Lung (tissue), 12 donors: ENCODE measurements around the gene GULP1. TPM values are rescaled to one million over a fixed set of nuclear protein-coding genes. Genes with fewer than 3 reads are reported as not detected.

Source experiments
- ATAC-seq: fragments of 200-7000 bp; cut with Tn5 transposase; one replicate; pipeline ENCODE4 v1.9.1; 2020; ENCODE audit warnings: moderate number of reproducible peaks; ENCODE audit not compliant: insufficient read depth, low FRiP score
- DNase-seq, 3 donors: peaks; one replicate each; pipeline ENCODE4 v3.0.0-alpha.2; 2013 to 2017
- H3K27ac ChIP-seq, 2 donors: one replicate each; pipeline ENCODE4 v1.5.1; 2013; ENCODE audit warnings: mild to moderate bottlenecking in 2 of 2, moderate library complexity in 2 of 2, control low read depth in 1 of 2, inconsistent platforms in 1 of 2, low read depth in 1 of 2, low read length in 1 of 2
- H3K27me3 ChIP-seq, 3 donors: one replicate each; pipeline ENCODE4 v1.5.1; 2013; ENCODE audit warnings: low read length in 2 of 3; ENCODE audit not compliant: control insufficient read depth in 3 of 3, insufficient read depth in 3 of 3
- H3K36me3 ChIP-seq, 4 donors: one replicate each; pipeline ENCODE4 v1.5.1; 2013; ENCODE audit warnings: low read length in 4 of 4, mild to moderate bottlenecking in 1 of 4, moderate library complexity in 1 of 4; ENCODE audit not compliant: control insufficient read depth in 4 of 4, insufficient read depth in 4 of 4
- H3K4me1 ChIP-seq, 5 donors: one replicate each; pipeline ENCODE4 v1.5.1; 2013; ENCODE audit warnings: low read length in 5 of 5, mild to moderate bottlenecking in 2 of 5, moderate library complexity in 1 of 5; ENCODE audit not compliant: control insufficient read depth in 5 of 5, insufficient read depth in 5 of 5
- H3K4me3 ChIP-seq: one replicate; pipeline ENCODE4 v1.5.1; 2013; ENCODE audit warnings: mild to moderate bottlenecking, control low read depth, moderate library complexity
- H3K9ac ChIP-seq, 2 donors: one replicate each; pipeline ENCODE4 v1.5.1; 2013; ENCODE audit warnings: low read length in 2 of 2, control low read depth in 1 of 2; ENCODE audit not compliant: insufficient read depth in 1 of 2
- H3K9me3 ChIP-seq, 4 donors: one replicate each; pipeline ENCODE4 v1.5.1; 2013; ENCODE audit warnings: low read length in 3 of 4, mild to moderate bottlenecking in 1 of 4, moderate library complexity in 1 of 4; ENCODE audit not compliant: control insufficient read depth in 4 of 4, insufficient read depth in 3 of 4
- WGBS, 2 donors: extraction: QIAGEN DNeasy Blood & Tissue Kit; methylation state at CpG; one replicate each; pipeline ENCODE4 v1.1.7; 2013; 5-methylcytosine and 5-hydroxymethylcytosine counted together
- polyA plus RNA-seq, 2 donors: library from polyadenylated mRNA; stranded (reverse); fragments of 200-250 nt; gene quantifications; one replicate each; pipeline ENCODE4 v1.2.1, GENCODE V29; 2013
- total RNA-seq, 2 donors: library from RNA; depleted of rRNA in 1 of 2; stranded (reverse); fragments of >200 nt in 1 of 2; gene quantifications; one replicate each; pipeline ENCODE4 v1.2.1, GENCODE V29; 2014 to 2021
- TF ChIP-seq, protein P1 (sequence below): IDR thresholded peaks from 2 replicates; pipeline ENCODE4 v1.5.1; 2012; ENCODE audit warnings: mild to moderate bottlenecking; ENCODE audit errors: control extremely low read depth, extremely low read depth
- donor health status: control.
- donor health status: control.
- donor health status: Bipolar disorder and iron deficiency.
- donor health status: healthy.
- donor health status: DM: yes; HTN: yes; CAD: no.

The GULP1 gene
- total and polyA plus RNA-seq, 4 donors: 9.1 to 86.7 (median 20.1) TPM

DNA sequence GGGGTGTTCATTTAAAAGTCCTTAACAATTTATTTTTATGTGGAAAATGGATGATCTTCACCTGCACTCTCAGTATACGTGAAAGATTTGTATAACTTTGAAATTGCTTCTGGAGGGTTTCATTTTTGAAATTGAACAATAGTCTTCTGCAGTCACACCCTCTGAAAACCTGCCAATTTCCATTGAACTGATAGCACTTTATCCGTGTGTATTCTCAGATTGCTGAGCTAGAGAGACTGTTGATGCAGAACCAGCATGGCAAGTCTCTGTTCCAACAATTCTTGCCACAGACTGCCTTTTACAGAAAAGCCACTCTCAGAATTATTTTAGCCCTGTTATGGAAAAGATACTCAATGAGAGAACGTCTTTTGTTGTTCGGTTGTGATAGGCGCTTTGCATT lies 6.6 kb upstream of the GULP1 start:
- ATAC-seq (no peak), DNase-seq (no peak)
- Histone ChIP-seq H3K9ac (no peak overlapping the region), H3K27ac (no peak overlapping the region), H3K9me3 (no peaks in the 10 kb centered on the region), H3K36me3 (no peaks in the 10 kb centered on the region), H3K4me1 (no peaks in the 10 kb centered on the region), H3K27me3 (no peaks in the 10 kb centered on the region), H3K4me3 (no peak overlapping the region)
- 67 to 82% methylated on average over 5 of the region's 5 CpGs for WGBS, 2 donors
- TF ChIP-seq, protein P1, sequence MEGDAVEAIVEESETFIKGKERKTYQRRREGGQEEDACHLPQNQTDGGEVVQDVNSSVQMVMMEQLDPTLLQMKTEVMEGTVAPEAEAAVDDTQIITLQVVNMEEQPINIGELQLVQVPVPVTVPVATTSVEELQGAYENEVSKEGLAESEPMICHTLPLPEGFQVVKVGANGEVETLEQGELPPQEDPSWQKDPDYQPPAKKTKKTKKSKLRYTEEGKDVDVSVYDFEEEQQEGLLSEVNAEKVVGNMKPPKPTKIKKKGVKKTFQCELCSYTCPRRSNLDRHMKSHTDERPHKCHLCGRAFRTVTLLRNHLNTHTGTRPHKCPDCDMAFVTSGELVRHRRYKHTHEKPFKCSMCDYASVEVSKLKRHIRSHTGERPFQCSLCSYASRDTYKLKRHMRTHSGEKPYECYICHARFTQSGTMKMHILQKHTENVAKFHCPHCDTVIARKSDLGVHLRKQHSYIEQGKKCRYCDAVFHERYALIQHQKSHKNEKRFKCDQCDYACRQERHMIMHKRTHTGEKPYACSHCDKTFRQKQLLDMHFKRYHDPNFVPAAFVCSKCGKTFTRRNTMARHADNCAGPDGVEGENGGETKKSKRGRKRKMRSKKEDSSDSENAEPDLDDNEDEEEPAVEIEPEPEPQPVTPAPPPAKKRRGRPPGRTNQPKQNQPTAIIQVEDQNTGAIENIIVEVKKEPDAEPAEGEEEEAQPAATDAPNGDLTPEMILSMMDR: no peak

DNA sequence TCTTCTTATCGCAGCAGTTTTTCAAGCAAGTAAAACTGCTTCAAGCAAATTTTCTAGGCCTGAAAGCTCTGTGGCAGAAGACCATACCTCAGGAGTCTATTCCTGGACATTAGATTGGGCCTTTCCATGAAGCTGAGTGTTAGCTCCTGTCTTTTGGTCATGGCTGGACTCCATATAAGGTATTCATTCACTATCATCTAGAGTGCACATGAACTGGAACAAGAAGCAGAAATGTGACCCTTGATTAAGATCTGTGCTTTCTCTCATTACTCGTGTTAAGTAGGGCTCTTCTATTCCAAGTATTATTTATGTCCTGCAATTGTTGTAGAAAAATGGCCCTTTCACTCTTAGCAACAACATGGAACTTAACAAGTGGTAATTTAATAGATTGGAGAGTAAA lies 5.9 kb upstream of the GULP1 start:
- TF ChIP-seq, protein P1: no peak
- H3K9ac ChIP-seq: no peak overlapping the region
- no peaks in the 10 kb centered on the region for H3K9me3 ChIP-seq
- 70 to 71% methylated on average over 2 of the region's 2 CpGs for WGBS, 2 donors
- H3K36me3 ChIP-seq: no peaks in the 10 kb centered on the region
- ATAC-seq: no peak
- no peaks in the 10 kb centered on the region for H3K27me3 ChIP-seq
- H3K27ac ChIP-seq: no peak overlapping the region
- no peak overlapping the region for H3K4me3 ChIP-seq
- DNase-seq: no peak
- peaks cover 0 to 6% (median 4%) of the 10 kb centered on the region in 5 donors for H3K4me1 ChIP-seq

DNA sequence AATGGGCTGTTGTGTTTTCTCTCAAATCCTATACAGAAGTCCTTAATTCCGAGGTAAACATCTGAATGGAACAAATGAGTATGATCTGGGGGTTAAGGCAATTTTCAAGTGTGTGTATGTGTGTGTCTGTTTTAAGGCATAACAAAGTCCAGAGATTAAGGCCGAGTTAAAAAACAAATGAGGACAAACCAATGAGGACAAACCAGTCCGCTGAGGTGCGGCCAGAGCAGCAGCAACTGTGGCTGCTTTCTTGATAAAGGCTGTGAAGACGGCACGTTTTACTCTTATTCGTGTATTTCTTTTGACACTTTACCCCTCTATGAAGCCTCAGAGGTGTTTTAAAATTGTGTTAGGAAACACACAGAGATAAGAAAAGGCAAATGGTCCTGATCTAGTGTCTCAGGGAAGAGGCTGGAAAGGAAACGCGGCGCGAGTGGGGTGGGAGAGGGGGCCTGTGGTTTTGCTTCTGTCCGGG lies 495 bp upstream of the GULP1 start:
- ATAC-seq (no peak), DNase-seq (peak; percentile 59 to 85 (median 78))
- H3K4me3 ChIP-seq: peak overlapping the region; percentile 59
- H3K27me3 ChIP-seq: no peaks in the 10 kb centered on the region
- TF ChIP-seq, protein P1: no peak
- H3K9me3 ChIP-seq: no peaks in the 10 kb centered on the region
- WGBS, 2 donors: 4 to 5% methylated on average over 12 of the region's 12 CpGs
- H3K27ac ChIP-seq: peak overlapping the region in 1 of 2 donors; percentile 89
- H3K9ac ChIP-seq: peak overlapping the region; percentile 88 to 92
- H3K36me3 ChIP-seq: peaks cover 0 to 6% (median 0%) of the 10 kb centered on the region in 4 donors
- H3K4me1 ChIP-seq: peaks cover 0 to 37% (median 8%) of the 10 kb centered on the region in 5 donors
